GM12875 (cell line): ENCODE measurements around the gene UBXN6.
A peak's percentile ranks its signal among the peaks of the same experiment; 100 is the strongest.

ENCODE experiments used
- H3K4me3 ChIP-seq: one replicate; pipeline ENCODE4 v1.5.1; 2011; ENCODE audit warnings: low read depth, low read length, control low read depth
- CTCF ChIP-seq: IDR thresholded peaks from 2 replicates; pipeline ENCODE4 v1.5.1; 2011; ENCODE audit warnings: low read depth, mild to moderate bottlenecking, control low read depth, inconsistent platforms, low read length, moderate library complexity, borderline replicate concordance; ENCODE audit not compliant: insufficient read depth

UBXN6 gene

GRCh38 chr19:4400135-4400936 is 57.3 kb downstream of the UBXN6 start, which contains the start of gene SH3GL1:
TSS of gene SH3GL1 (minus strand) at chr19:4400547. CDS start at chr19:4400368, 179 bp downstream.
- TF ChIP-seq CTCF: peak; percentile 93
- H3K4me3 ChIP-seq: peak within 1 kb of the TSS; percentile 94

- H3K4me3 ChIP-seq: peak overlapping the region; percentile 94
- no peak for TF ChIP-seq CTCF
These were observed 57.8 kb downstream of the UBXN6 start for GRCh38 chr19:4399812-4400134.

- no peak for TF ChIP-seq CTCF
- H3K4me3 ChIP-seq: no peak overlapping the region
These were observed 60.4 kb downstream of the UBXN6 start for GRCh38 chr19:4396949-4397783.
